ENCODE measurements around the gene LPCAT2. TPM values are rescaled to one million over a fixed set of nuclear protein-coding genes. Genes with fewer than 3 reads are reported as not detected.
A peak's percentile ranks its signal among the peaks of the same experiment; 100 is the strongest.

The LPCAT2 gene
- total and polyA plus RNA-seq, 8 donors = 16.0 to 30.9 (median 22.9) TPM

DNA sequence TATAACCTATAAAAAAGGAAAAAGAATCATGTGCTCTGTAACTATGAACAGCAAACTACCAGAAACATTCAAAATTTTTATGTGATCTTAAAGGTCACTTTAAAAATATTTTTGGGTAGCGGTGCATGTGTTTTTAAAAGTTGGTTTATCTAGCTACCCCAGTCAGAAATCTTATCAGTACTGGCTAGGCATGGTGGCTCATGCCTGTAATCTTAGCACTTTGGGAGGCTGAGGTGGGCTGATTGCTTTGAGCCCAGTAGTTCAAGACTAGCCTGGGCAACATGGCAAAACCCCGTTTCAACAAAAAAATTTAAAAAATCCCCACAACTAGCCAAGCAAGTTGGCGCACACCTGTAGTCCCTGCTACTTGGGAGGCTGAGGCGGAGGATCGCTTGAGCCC lies 61.3 kb downstream of the LPCAT2 start:
- ATAC-seq (no peak), DNase-seq (no peak)
- Histone ChIP-seq H3K4me3 (no peak overlapping the region), H3K36me3 (no peaks in the 10 kb centered on the region), H3K9me3 (no peaks in the 10 kb centered on the region), H3K4me1 (peaks cover 12 to 46% of the 10 kb centered on the region in 2 donors), H3K27ac (no peak overlapping the region), H3K27me3 (no peaks in the 10 kb centered on the region)
- TF ChIP-seq, protein P1, sequence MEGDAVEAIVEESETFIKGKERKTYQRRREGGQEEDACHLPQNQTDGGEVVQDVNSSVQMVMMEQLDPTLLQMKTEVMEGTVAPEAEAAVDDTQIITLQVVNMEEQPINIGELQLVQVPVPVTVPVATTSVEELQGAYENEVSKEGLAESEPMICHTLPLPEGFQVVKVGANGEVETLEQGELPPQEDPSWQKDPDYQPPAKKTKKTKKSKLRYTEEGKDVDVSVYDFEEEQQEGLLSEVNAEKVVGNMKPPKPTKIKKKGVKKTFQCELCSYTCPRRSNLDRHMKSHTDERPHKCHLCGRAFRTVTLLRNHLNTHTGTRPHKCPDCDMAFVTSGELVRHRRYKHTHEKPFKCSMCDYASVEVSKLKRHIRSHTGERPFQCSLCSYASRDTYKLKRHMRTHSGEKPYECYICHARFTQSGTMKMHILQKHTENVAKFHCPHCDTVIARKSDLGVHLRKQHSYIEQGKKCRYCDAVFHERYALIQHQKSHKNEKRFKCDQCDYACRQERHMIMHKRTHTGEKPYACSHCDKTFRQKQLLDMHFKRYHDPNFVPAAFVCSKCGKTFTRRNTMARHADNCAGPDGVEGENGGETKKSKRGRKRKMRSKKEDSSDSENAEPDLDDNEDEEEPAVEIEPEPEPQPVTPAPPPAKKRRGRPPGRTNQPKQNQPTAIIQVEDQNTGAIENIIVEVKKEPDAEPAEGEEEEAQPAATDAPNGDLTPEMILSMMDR (IDR thresholded peaks at IDR 0.05) = no peak
- intact Hi-C loops (cut with DNase I) = no loop called here

DNA sequence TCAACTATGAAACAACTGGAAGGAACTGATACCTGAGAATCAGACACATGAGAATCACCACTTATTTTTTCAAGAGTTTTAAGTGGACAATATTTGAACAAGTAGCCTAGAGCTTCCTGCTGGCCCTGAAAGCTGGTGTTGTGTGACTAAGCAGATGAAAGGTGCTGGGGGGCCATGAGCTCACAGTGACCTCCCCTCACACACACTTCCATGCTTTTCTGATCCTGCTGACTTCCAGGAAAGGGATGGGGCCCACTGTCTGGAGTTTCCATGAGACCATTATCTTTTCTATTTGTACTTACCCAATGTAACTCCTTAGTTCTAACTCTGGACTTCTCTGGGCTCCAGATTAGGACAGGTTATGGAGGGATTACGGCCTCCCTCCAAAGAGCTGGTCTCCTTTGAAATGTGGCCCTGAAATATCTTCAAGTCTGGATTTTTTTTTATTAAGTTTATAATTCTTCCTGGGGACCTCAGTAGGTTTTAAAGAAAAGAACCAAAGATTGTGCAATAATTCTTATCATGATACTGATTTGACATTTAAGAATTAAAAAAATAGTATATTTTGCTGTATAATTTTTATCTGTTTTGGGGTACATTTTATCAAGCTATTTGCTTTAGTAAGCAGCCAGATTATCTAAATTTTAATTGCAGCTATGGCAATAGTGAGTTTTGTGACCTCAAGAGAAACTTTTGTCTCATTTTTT lies 62.5 kb downstream of the LPCAT2 start:
- TF ChIP-seq, protein P1 (IDR thresholded peaks at IDR 0.05) = no peak
- Histone ChIP-seq H3K27ac (no peak overlapping the region), H3K9me3 (no peaks in the 10 kb centered on the region), H3K4me3 (no peak overlapping the region), H3K27me3 (no peaks in the 10 kb centered on the region), H3K4me1 (peaks cover 12 to 39% of the 10 kb centered on the region in 2 donors), H3K36me3 (no peaks in the 10 kb centered on the region)
- DNase-seq (no peak), ATAC-seq (no peak)
- intact Hi-C loops (cut with DNase I) = no loop called here

DNA sequence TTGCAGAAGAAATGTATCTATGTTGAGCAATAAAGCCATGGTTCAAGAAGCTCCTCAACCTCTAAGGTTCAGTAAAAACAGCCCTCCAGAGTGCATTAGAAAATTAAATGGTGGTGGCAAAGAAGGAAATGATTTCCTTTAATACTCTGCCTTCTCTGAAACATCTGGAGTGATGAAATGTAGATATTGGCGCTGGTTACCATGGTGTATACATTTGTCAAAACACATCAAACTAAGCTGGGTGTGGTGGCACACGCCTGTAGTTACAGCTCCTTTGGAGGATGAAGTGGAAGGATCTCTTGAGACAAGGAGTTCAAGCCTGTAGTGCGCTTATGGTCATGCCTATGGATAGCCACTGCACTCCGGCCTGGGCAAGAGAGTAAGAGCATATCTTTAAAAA lies 63.6 kb downstream of the LPCAT2 start:
- no peak for ATAC-seq
- intact Hi-C loops (cut with DNase I) = no loop called here
- DNase-seq = no peak

DNA sequence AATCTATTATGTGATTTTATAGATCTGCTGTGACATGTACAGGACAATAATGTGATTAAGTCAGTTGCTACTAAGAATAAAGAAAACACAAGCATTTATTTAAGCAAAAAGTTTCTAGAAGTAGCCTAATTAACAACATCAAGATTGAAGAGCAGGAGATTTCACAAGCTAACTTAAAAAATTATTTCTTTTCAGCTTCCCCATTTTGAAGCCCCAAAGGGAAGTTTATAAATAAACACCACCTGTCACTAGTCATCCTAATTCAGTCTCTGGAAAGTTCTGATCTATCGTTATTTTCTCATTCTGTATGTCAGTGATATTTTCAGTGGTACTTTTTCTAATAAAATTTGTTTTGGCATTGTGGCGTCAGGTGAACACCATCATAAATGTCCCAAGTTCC lies 65.9 kb downstream of the LPCAT2 start:
- intact Hi-C loops (cut with DNase I) = no loop called here
- Histone ChIP-seq H3K27me3 (no peaks in the 10 kb centered on the region), H3K4me3 (no peak overlapping the region), H3K27ac (peak overlapping the region in 1 of 2 donors; percentile 38), H3K36me3 (peaks cover 0 to 13% of the 10 kb centered on the region in 2 donors), H3K4me1 (peaks cover 0 to 8% of the 10 kb centered on the region in 2 donors), H3K9me3 (no peaks in the 10 kb centered on the region)
- TF ChIP-seq, protein P1 (IDR thresholded peaks at IDR 0.05) = no peak
- DNase-seq (no peak), ATAC-seq (no peak)

More for the DNA sequence above, 63.6 kb downstream of the LPCAT2 start:
- Histone ChIP-seq H3K9me3 (no peaks in the 10 kb centered on the region), H3K36me3 (no peaks in the 10 kb centered on the region), H3K4me1 (peaks cover 12 to 28% of the 10 kb centered on the region in 2 donors), H3K27me3 (no peaks in the 10 kb centered on the region), H3K27ac (no peak overlapping the region), H3K4me3 (no peak overlapping the region)
- TF ChIP-seq, protein P1 (IDR thresholded peaks at IDR 0.05) = no peak

DNA sequence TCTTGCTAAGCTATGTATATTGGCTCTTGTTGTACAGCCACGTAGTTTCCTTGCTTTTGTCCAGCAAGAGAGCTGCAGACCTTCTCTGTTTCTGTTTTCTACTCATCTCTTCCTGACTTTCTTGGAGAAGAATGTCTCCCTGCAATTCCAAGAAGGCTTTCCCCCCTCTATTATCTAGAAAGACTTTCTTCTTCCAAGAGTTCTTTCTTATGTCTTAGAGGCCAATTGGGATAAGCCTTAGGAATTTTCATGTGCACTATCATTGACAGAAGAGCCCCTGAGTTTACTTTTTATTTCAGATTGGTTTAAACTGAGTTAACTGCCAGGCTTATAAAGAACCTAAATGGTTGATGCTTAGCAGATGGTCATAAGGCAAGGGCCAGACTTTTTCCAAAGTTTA lies 66.6 kb downstream of the LPCAT2 start:
- no peaks in the 10 kb centered on the region for H3K9me3 ChIP-seq
- TF ChIP-seq, protein P1 (IDR thresholded peaks at IDR 0.05) = no peak
- peaks cover 0 to 8% of the 10 kb centered on the region in 2 donors for H3K4me1 ChIP-seq
- H3K4me3 ChIP-seq = no peak overlapping the region
- H3K27me3 ChIP-seq = no peaks in the 10 kb centered on the region
- H3K36me3 ChIP-seq = peaks cover 0 to 17% of the 10 kb centered on the region in 2 donors
- intact Hi-C loops (cut with DNase I) = no loop called here
- H3K27ac ChIP-seq = no peak overlapping the region
- DNase-seq = no peak
- ATAC-seq = no peak

Measured in left lung (tissue), 10 donors.